Stimulated activated naive CD4-positive, alpha-beta T cell (primary cell): ENCODE results near the gene BAG5.
A peak's percentile ranks its signal among the peaks of the same experiment; 100 is the strongest.
"Not testable (repeated sequence)": the region's sequence is repeated elsewhere in the genome, so short reads cannot be mapped to it uniquely, and the experiment has no call there.

Experiments
- DNase-seq, 6 experiments: peaks; one replicate each; lab custom pipeline; 2025; lab: John Stamatoyannopoulos, UW

The BAG5 gene

DNA sequence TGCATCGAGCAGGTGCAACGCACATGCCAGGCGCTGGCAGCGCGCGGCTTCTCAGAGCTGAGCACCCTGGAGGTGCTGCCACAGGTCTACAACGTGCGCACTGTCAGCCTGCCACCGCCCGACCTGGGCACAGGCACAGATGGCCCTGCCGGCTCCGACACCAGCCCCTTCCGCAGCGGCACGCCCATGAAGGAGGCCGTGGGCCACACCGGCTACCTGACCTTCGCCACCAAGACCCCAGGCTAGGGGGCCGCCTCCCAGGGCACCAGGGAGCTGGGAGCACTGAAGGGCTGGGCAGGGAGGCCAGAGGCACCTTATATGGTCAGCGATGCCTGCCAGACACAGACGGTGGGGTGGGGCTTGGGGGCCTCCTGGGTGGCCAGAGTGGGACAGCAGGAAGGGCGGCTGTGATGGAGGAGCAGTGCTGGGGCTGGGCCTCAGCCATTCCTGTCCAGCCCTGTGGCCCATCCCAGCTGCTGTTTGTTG, 27.8 kb downstream of the BAG5 start:
- DNase-seq = no peak

DNA sequence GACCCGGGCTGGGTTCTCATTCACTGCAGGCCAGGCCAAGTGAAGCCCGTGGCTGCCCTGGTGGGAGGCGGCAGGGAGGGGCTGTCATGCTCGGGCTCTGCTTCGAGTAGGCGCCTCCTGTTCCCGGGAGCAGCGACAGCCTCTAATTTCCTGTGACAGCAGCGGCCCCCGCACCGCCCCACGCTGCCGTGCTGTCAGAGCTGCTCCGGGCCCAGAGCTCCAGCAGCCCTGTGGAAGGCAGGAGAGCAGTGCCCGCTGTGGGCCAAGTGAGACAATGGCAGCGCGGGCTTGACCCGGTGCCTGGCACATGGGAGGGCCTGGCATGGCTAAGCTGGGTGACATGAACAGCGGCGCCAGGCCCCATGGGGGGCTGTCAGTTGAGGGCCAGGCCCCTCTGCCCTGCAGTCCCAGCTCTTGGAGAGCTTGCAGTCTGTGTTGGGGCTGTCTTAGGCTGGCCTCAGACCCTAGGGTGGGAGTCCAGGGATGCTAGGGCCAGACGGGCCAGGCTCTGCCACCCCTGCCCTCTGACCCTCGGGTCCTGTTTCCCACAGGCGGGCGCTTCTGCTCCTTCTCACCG, 28.4 kb downstream of the BAG5 start:
- DNase-seq = no peak

DNA sequence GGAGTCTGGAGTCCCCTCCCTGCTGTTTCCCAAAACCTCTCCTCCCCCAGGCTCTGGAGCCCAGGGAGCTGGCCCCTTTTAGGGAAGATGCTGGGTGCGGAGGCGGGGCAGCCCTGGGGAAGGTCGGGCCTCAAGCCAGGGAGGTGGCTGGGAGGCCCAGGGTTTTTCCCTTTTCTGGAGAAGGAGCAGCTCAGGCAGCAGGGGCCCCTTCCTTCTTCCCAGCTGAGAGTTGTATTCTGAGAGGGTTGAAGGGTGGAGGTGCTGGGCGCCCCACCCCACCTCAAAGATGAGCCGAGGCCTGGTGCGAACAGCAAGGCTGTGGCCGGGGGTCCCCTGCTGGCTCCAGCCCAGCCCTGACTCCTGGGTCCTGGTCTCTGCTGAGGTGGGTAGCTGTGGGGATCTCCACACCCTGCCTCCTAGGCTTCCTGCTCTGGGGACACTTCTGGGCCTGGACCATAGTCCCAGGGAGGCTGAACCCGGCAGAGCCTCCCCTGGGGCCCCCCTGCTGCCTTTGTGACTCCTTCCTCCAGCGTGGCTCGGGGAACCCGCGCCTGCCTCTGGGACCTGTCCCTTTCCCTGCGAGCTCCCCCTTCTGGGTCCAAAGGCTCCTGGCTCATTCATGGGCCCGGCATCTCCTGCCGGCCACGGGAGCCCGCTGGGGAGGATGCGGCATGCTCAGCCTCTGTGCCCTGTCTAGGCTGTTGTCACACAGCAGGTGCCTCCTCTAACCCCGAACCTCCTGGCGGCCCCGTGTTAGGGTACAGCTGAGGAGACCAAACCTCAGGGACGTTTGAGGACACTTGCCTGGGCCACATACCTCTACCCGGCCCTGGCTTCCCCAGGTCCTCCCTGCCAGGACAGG, 29.1 kb downstream of the BAG5 start:
- no peak for DNase-seq

DNA sequence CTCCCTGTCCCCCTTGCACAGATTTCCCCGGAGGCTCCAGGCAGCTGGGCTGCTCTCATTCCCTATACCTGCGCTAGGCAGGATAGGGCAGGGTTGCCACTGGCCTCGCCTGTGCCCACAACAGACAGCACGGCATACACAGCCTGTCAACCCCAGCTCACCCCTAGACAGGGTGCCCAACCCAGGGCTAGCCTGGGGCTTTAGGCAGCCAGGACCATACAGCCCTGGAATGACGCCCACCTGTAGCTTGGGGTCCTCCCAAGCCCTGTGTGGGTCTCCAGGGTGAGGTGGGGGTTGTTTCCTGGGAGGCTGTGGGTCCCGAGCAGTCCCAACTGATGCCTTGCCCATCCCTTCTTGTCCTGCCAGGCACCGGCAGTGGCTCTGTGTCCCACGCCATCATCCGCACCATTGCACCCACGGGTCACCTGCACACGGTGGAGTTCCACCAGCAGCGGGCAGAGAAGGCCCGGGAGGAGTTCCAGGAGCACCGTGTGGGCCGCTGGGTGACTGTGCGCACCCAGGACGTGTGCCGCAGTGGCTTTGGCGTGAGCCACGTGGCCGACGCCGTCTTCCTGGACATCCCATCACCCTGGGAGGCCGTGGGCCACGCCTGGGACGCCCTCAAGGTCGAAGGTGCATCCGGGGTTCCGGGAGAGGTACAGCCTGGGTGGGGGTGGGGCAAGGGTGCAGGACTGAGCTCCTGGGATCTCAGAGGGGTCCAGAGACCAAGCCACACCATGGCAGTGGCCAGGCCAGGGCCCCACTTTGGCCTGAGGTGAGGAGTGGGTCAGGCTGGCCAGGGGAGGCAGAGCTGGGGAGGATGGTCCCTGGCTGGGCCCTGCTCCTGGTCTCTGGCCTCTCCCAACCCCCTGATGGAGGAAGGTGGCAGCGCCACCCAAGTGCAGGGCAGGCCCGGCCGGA, 30.0 kb downstream of the BAG5 start:
- DNase-seq = no peak

DNA sequence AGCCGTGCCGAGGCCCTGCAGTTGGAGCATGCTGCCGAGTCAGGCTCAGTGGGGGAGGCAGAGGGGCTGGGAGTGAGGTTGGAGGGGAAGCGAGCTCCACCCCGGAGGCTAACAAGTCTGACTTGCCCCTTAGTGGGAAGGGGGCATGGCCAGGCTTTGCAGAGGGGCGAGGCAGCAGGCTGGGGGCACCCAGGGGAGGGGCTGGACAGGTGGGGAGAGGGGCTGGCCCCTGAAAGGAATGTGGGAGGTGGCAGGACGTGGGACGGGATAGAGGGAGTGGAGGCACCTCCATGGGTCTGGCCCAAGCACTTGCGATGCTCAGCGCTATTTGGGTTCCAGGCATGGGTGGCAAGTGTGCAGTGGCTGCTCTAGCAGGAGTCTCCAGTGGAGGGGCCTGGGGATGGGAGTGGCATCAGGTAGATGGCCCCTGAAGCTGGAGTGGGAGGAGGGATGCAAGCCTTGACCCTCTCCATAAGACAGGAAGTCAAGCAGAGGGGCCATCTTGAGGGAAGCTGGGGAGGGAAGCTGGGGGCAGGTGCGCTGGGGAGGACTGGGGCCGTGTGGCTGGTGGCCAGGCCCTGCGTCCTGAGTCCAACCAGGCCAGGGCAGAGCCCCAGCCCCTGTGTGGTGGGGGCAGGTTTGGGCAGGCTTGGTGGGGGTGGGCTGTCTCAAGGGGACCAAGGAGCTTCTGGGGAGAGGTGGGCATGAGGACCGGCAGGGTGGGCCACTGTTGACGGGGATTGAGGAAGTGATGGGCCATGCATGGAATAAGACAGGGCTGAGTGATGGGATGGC, 30.8 kb downstream of the BAG5 start:
- no peak for DNase-seq

DNA sequence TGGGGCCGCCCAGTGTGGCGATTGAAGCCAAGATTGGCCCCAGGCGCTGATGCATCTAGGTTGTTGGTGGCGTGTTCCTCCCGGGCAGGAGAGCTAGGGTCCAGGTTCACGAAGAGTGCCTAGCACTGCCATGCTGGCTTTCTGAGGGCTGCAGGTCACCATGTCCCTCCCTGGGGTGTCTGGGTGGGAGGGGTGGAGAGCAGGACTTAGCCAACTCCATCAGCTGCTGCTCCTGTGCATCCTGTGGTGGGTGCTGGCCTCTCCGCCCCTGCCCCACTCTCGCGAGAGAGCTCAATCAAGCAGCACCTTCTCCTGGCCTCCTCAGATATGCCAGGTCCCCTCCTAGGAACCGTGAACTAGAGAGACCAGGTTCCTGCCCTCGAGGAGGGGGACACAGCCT, 31.6 kb downstream of the BAG5 start:
- no peak for DNase-seq

DNA sequence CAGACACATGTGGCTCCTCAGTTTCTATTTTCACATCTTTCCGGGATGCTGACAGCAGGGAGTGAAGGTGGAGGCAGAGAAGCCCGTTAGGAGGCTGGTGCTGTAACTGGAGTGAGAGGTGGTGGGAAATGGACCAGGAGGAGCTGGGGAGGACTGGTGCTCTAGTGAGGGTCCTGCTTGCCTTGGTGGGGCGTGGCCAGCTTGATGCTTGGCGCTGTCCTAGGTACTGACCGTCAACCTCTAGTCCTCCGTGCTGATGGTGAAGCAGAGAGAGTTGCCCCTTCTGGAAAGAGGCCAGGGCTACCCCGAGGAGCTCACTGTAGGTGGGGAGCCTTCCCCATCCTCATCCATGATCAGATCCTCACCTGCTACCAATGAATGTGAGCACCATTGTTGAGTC, 32.1 kb downstream of the BAG5 start:
- DNase-seq = peak in 3 of 6 experiments; percentile 5 to 18 (median 12)

DNA sequence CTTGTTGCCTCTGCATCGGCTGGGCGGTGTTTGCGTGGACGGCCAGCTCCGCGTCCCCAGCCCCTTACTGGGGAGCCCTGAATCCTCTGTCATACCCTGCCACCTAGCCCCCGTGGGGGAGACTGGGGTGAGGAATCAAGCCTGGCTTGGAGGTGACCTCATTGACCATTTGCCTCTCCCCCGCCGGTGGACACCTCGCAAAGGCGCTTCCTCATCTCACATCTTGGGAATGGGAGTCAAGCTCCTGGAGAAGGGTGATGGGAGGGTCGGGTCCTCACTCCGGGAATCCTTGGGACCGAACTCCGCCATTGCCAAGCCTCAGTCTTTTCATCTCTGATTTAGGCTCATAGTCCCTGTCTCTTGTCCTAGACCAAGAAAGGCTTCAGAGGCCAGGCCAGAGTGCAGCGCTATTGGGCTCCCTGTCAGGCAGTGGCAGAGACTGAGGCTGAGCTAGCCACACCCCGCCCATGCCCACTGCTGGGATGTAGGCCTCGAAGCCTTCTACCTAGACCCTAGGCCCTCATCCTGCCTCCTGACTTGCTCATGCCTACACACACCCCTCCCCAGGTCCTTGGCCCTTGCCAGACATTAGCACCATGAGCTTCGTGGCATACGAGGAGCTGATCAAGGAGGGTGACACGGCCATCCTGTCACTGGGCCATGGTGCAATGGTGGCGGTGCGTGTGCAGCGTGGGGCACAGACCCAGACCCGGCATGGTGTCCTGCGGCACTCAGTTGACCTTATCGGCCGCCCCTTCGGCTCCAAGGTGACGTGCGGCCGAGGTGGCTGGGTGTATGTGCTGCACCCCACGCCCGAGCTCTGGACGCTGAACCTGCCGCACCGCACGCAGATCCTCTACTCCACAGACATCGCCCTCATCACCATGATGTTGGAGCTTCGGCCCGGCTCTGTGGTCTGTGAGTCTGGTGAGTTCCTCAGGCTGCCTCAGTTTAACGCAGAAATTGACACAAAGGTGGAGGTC, 32.8 kb downstream of the BAG5 start:
- no peak for DNase-seq

DNA sequence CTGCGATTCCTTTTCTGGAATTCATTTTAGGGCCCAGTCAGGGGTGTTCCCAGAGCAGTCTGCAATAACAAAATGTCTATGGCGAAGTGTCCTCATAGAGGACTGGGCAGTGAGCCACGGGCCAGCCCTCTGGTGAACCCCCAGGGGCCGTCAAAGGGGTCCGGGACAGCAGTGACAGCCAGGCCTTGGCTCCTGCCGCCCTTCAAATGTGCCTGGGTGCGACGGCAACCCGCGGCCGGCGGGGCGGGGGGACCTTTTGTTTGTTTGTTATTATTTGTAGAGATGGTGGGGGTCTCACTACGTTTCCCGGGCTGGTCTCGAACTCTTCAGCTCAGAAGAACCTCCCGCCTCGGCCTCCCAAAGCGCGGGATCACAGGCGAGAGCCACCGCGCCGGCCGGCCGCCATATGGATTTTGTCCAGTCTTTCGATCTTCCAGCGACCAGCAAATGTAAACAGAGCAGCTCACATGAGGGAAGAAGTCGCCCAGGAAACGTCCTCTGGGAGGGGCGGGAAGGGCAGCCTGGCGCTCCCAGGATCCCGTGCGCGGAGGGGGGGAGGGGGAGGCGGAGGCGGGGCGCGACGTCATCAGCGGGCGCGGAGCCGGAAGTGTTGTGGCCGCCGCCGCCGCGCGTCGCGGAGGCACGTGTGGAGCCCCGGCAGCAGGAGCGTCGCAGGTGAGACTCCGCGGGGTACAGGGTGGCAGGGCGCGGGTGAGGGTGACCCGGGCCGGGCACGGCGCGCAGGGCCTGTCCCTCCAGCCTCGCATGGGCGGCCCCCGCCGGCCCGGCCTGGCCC, 33.7 kb downstream of the BAG5 start, which contains the start of gene TRMT61A:
TRMT61A (plus strand) TSS at position 610 of the 796 bp plus-strand sequence. CDS start 783 bp downstream, outside the sequence.
- peak; percentile 66 to 86 (median 74) for DNase-seq

DNA sequence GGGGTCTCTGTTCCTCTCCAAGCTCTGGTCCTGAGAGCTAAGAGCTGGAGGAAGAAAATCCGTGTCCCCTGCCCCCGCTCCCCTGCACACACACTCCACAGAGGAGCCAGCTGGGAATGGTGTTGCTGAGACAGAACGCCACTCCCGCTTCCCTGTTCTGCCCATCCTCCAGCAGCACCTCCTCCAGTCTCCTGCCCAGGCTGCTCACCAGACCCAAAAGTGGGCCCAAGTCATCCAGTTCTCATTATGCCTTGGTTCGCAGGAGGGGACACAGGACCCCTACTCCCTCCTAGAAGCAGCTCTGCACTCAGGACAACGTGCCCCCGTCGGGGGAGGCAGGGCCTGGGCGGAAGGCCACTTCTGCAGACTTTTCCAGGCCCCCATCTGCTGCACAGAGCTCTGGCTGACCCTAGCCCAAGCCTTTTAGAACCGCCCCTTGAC, 34.3 kb downstream of the BAG5 start:
- DNase-seq = no peak

DNA sequence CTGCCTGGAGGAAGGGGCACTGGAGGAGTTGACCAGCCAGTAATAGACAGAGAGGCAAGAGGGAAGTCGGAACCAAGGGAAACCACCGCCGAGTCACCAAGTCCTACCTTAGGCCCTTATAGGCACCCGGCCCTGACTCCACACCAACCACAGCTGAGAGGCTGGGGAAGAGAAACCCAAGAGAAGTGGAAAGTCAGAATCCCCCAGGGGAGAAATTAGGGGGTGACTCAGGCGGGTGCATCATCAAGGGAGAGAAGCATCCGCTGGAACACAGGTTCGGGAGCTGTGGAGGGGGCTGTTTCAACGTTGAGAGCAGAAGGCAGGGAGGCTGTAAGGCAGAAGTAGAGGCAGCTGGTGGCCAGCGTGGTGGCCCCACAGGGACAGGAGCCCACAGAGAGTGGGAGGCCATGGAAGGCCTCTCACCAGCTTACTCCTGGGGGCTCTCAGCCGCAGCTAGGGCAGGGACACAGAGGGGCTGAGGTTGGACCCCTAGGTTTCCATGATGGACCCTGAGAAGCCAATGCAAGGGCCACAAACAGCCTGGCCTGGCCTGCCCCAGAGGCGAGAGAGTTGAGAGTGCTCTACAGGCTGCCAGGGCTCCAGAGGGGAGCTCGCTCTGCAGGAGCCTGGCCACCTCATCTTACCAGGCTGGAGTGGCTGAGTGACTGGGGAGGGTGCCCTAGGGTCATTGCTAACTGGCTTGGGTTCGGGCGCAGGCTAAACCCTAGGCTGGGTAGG, 34.9 kb downstream of the BAG5 start:
- no peak for DNase-seq

DNA sequence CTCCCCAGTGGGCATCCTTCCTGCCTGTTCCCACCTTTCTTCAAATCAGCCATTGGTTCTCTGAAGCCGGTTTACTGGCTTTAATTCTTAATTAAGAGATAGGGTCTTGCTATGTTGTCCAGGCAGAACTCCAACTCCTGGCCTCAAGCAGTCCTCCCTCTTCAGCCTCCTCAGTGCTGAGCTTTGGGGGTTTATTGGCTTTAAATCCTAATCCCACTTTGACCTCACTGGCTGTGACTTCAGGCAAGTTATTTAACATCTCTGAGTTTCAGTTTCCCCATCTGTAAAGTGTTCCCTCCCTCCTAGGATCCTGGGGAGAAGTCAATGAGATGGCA, 35.6 kb downstream of the BAG5 start:
- DNase-seq = no peak

DNA sequence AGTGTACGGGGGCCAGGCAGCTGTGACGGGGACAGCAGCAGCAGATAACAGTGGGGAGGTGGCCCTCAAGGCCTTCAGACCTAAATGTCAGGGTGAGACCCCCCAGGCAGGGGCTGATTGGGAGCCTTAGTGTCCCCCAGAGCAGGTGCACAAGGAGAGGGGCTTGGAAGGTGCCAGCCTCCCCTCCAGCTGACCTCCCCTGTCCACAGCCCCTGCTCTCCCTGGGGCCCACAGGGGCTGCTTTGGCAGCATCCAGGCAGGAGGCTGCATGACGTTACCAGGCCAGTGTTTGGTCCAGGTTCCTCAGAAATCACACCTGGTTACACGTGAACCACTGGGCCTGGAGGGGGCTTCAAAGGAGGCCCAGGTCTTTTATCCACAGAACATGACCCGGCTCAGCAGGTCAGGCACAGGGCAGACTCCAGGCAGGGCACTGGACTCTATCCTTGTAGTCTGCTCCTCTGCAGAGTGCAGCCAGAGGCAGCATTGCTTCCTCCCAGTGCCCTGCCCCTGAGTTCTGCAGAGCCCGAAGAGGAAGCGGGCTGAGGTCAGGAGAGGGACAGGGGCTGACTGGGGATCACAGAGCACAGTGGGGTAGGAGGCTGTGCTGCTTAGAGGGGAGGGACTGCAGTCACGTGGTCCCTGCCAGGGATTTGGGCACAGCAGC, 36.1 kb downstream of the BAG5 start:
- DNase-seq = no peak

DNA sequence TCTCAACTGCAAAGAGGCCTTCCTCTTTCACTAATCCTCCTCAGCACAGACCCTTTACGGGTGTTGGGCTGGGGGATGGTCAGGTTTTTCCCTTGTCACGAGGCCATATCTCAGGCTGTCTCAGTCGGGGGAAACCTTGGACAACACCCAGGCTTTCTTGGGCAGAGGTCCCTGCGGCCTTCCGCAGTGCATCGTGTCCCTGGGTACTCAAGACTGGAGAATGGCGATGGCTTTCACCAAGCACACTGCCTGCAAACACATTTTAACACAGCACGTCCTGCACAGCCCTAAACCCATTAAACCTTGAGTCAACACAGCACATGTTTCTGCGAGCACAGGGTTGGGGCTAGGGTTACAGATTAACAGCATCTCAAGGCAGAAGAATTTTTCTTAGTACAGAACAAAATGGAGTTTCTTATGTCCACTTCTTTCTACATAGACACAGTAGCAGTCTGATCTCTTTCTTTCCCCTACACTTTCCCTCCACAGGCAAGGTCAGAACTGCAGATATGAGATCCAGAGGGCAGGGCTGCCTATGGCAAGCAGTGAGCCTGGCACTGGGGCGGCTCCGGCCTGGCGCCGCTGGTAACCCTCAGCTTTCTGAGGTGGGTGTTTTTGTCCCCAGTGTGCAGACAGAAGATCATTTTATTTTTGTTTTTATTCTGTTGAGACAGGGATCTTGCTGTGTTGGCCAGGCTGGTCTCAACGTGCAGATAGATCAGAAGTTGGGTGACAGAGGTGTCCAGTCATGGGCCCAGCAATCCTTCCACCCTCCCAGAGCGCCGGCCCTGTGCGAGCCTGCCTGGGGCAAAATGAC, 36.8 kb downstream of the BAG5 start:
- DNase-seq = not testable (repeated sequence)

DNA sequence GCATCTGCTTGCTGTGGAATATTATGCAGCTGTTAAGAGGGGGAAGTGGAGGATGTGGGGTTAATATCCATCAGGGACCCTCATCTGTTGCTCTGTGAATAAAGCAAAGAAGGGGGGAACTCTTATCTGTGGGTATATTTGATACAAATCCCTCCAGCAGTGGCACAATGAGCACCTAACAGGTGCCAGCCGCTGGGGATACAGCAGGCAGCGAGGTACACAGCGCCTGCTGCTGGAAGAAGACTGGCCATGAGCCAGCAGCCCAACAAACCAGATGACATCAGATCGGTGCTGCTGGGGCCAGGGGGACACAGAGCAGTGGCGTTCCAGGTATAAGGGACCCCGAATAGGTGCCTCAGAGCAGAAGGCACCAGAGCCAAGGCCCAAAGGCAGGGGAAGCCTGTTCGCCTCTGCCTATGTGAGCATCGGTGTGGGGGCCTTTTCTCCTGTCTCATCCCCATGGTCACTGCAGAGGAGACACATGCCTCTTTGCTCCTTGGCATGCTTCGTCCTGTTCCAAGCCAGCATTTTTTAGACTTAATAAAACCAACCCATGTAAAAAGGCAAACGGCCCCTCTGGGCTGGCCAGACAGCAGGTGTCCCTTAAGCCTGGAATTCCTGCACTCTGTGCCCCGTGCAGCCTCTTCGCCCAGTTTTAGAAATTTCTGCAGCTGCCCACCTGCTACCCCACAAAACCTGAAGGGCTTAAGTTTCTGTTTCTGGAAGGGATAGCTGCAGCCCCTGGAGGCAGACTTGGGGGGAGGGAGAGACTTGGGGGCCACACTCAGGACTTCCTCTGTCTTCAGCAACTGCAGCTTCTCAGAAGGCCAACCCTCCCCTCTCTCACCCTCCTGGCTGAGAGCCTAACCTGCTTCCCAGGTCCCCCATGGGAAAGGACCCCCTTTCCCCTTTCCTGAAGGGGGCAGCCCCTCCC, 38.2 kb downstream of the BAG5 start:
- DNase-seq = no peak

DNA sequence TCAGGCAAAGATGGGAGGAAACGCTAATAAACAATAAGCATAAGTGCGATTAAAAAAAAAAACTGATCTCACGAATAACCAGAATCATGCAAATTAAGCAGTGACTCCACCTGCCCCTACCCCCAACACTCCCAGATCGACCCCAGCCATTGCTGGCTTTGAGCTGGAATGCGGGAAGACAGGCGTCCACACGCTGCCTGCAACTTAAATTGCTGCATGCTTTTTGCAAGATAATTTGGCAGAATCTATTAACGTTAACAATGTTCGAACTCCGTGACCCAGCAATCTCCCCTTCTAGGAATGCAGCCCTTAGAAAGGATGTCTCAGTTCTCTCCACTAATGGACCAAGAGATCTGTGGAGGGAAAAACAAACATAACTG, 38.9 kb downstream of the BAG5 start:
- no peak for DNase-seq
